Panc1 (cell line): ENCODE results near the gene CD9.

Source experiments
- POLR2AphosphoS5 ChIP-seq: IDR thresholded peaks from 2 replicates; pipeline ENCODE4 v1.6.1; 2012; ENCODE audit warnings: mild to moderate bottlenecking, low read depth, low read length, moderate library complexity
- SIN3A ChIP-seq: IDR thresholded peaks from 2 replicates; pipeline ENCODE4 v1.6.1; 2012; ENCODE audit warnings: low read depth, mild to moderate bottlenecking, low read length, moderate library complexity, borderline replicate concordance; ENCODE audit not compliant: insufficient read depth
- TCF7L2 ChIP-seq: IDR thresholded peaks from 2 replicates; pipeline ENCODE4 v1.6.1; 2011; ENCODE audit warnings: mild to moderate bottlenecking, low read depth, low read length, inconsistent platforms
- TF ChIP-seq, protein P1 (sequence below): fragments of 450-650 bp; IDR thresholded peaks from 2 replicates; pipeline ENCODE4 v1.5.1; 2017; ENCODE audit warnings: mild to moderate bottlenecking
- TF ChIP-seq, protein P2 (sequence below), 2 experiments: IDR thresholded peaks; 2 replicates each; pipeline ENCODE4 v1.6.1; 2011 to 2012; ENCODE audit warnings: low read depth in 2 of 2, control low read depth in 1 of 2, low read length in 1 of 2, mild to moderate bottlenecking in 1 of 2, moderate library complexity in 1 of 2; ENCODE audit not compliant: insufficient read depth in 1 of 2

DNA sequence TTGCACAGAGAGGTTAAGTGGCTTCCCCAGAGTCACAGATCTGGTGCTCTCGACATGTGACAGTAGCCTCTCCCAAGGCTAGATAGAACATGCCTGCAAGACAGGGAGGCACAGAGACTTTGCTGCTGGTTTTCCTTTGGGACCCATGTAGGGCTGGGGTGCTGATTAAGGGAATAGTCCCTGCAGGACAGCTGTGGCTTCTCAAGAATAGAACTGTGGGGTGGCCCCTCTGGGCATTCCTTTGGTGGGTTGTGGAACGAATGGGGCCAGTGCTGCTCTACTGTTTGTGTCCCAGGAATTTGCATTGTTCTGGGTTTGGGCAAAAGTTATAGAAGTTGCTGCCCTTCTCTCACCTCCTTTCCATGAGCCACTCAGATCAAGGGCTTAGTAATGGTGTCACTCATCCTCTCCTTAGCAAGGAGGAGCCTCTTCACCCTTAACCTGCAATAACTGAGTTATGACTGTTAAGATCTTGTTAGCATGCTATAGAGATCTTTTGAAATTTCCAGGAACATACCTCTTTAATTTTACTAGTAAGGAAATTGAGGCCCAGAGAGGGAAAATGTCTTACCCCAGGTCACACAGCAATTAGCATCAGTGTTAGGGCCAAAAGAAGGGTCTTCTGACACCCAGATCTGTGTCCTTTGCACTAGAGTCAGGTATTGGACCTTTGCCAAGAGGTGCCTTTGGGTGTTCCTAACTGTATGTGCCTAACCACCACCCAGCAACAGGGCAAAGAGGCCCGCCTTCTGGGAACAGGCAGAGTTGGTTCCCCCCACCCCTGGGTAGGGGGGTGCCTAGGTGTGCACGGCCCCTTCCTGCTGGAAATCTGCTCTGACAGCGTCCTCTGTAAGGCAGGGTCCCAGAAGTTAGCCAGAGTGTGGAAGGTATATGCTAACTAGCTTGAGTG, 31.4 kb downstream of the CD9 start:
- TF ChIP-seq, protein P1, sequence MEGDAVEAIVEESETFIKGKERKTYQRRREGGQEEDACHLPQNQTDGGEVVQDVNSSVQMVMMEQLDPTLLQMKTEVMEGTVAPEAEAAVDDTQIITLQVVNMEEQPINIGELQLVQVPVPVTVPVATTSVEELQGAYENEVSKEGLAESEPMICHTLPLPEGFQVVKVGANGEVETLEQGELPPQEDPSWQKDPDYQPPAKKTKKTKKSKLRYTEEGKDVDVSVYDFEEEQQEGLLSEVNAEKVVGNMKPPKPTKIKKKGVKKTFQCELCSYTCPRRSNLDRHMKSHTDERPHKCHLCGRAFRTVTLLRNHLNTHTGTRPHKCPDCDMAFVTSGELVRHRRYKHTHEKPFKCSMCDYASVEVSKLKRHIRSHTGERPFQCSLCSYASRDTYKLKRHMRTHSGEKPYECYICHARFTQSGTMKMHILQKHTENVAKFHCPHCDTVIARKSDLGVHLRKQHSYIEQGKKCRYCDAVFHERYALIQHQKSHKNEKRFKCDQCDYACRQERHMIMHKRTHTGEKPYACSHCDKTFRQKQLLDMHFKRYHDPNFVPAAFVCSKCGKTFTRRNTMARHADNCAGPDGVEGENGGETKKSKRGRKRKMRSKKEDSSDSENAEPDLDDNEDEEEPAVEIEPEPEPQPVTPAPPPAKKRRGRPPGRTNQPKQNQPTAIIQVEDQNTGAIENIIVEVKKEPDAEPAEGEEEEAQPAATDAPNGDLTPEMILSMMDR, result no peak
- TF ChIP-seq SIN3A (no peak), TCF7L2 (no peak), POLR2AphosphoS5 (no peak)
- TF ChIP-seq, protein P2, sequence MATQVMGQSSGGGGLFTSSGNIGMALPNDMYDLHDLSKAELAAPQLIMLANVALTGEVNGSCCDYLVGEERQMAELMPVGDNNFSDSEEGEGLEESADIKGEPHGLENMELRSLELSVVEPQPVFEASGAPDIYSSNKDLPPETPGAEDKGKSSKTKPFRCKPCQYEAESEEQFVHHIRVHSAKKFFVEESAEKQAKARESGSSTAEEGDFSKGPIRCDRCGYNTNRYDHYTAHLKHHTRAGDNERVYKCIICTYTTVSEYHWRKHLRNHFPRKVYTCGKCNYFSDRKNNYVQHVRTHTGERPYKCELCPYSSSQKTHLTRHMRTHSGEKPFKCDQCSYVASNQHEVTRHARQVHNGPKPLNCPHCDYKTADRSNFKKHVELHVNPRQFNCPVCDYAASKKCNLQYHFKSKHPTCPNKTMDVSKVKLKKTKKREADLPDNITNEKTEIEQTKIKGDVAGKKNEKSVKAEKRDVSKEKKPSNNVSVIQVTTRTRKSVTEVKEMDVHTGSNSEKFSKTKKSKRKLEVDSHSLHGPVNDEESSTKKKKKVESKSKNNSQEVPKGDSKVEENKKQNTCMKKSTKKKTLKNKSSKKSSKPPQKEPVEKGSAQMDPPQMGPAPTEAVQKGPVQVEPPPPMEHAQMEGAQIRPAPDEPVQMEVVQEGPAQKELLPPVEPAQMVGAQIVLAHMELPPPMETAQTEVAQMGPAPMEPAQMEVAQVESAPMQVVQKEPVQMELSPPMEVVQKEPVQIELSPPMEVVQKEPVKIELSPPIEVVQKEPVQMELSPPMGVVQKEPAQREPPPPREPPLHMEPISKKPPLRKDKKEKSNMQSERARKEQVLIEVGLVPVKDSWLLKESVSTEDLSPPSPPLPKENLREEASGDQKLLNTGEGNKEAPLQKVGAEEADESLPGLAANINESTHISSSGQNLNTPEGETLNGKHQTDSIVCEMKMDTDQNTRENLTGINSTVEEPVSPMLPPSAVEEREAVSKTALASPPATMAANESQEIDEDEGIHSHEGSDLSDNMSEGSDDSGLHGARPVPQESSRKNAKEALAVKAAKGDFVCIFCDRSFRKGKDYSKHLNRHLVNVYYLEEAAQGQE (IDR thresholded peaks at IDR 0.05; ENCODE audit: insufficient read depth in 1 of 2, low read depth in 2 of 2, low read length in 1 of 2), result no peak
